Adrenal gland (tissue), 12 donors: ENCODE data around the gene LKAAEAR1. TPM values are rescaled to one million over a fixed set of nuclear protein-coding genes. Genes with fewer than 3 reads are reported as not detected.

ENCODE experiments used
- DNase-seq, 7 donors: peaks; one replicate each; pipeline ENCODE4 v3.0.0-alpha.2; 2019 to 2020
- H3K27ac ChIP-seq, 5 donors: fragments of 200-600 bp; sonication (generic) in 4 of 5; 1 replicate in 3 of 5; 2 replicates in 2 of 5; pipeline versions ENCODE4 v1.5.1 to v1.8.0; 2016 to 2020; ENCODE audit warnings: mild to moderate bottlenecking in 1 of 5
- H3K27me3 ChIP-seq: fragments of 200-600 bp; 2 replicates; pipeline ENCODE4 v1.8.0; 2021
- H3K36me3 ChIP-seq, 2 donors: fragments of 200-600 bp; replicated peaks in 1 of 2; 1 replicate in 1 of 2; 2 replicates in 1 of 2; pipeline versions ENCODE4 v1.5.1 to v1.8.0; 2018 to 2022
- H3K4me1 ChIP-seq, 2 donors: fragments of 200-600 bp; replicated peaks in 1 of 2; 1 replicate in 1 of 2; 2 replicates in 1 of 2; pipeline versions ENCODE4 v1.5.1 to v1.8.0; 2018 to 2021
- H3K4me3 ChIP-seq, 4 donors: fragments of 200-600 bp; sonication (generic) in 3 of 4; one replicate each; pipeline ENCODE4 v1.5.1; 2016 to 2018
- H3K9me3 ChIP-seq, 3 donors: fragments of 200-600 bp; sonication (generic) in 1 of 3; replicated peaks in 1 of 3; 1 replicate in 2 of 3; 2 replicates in 1 of 3; pipeline versions ENCODE4 v1.5.1 to v1.8.0; 2016 to 2021
- CTCF ChIP-seq, 6 experiments: fragments of 450-650 bp in 4 of 6; fragments of 200-600 bp in 2 of 6; sonication (generic) in 1 of 6; IDR thresholded peaks; 1 replicate in 5 of 6; 2 replicates in 1 of 6; pipeline versions ENCODE4 v1.5.1 to v1.8.0; 2016 to 2021; ENCODE audit warnings: antibody characterized with exemption in 6 of 6, mild to moderate bottlenecking in 2 of 6, moderate library complexity in 1 of 6
- POLR2A ChIP-seq, 2 donors: fragments of 450-650 bp; IDR thresholded peaks; one replicate each; pipeline ENCODE4 v1.6.1; 2017; ENCODE audit warnings: antibody characterized with exemption in 2 of 2, mild to moderate bottlenecking in 2 of 2, moderate library complexity in 1 of 2
- WGBS, 4 donors: extraction: QIAGEN DNeasy Blood & Tissue Kit in 2 of 4; methylation state at CpG; one replicate each; pipeline versions ENCODE4 v1.1.5 to v1.1.7; 2013 to 2017; 5-methylcytosine and 5-hydroxymethylcytosine counted together
- intact Hi-C, 2 donors: fragments of 100-400 bp; cut with DNase I; formaldehyde crosslinking; loops; one replicate each; pipeline versions ENCODE4 v1.14.1 to v1.15.0; 2022 to 2023
- polyA plus RNA-seq, 3 donors: library from polyadenylated mRNA; stranded (reverse); fragments of 200-250 nt in 2 of 3; fragments of 350-450 nt in 1 of 3; fragmentation: Illumina TruSeq in 1 of 3; extraction: RNeasy Lipid Tissue Mini Kit (QIAGEN cat#74804) in 1 of 3; gene quantifications; one replicate each; pipeline ENCODE4 v1.2.3, GENCODE V29; 2013 to 2014
- total RNA-seq, 9 donors: library from RNA; depleted of rRNA in 4 of 9; stranded (reverse); fragments of >200 nt in 4 of 9; fragments of 120-200 nt in 1 of 9; fragmentation: NEBNext Ultra II Directional in 1 of 9; extraction: Animal tissue kit (Norgen Biotek cat#: 25700) in 1 of 9; gene quantifications; one replicate each; pipeline versions ENCODE4 v1.1.0 to v1.2.4, GENCODE V29; 2013 to 2023
- donor health status: healthy with polysubstance abuse.
- donor health status: Bipolar disorder and iron deficiency.
- donor health status: DM: yes; HTN: yes; CAD: no.
- donor health status: DM: no; HTN: no; CAD: no.
- donor health status: DM: no; HTN: no; CAD: no.
- donor health status: DM: yes; HTN: yes; CAD: no.

Gene LKAAEAR1
- total and polyA plus RNA-seq, 12 donors = 0.28 to 1.2 (median 1.1) TPM; not detected in 9

GRCh38 chr20:64044484-64045247, 39.5 kb downstream of the LKAAEAR1 start:
- intact Hi-C loops = loop anchor here in 1 of 2 donors (5.0 kb wide), 1 partner anchor 68 kb away; no protein-coding TSS in a partner anchor
- WGBS, 4 donors = 61 to 68% (median 64%) methylated on average over 6 to 14 of the region's 14 CpGs
- DNase-seq = peak in 3 of 7 donors; percentile 44 to 68 (median 62)
- TF ChIP-seq CTCF (IDR thresholded peaks at IDR 0.05) (no peak), POLR2A (IDR thresholded peaks at IDR 0.05) (peak in 1 of 2 donors; percentile 16)
- Histone ChIP-seq H3K9me3 (no peaks in the 10 kb centered on the region), H3K27me3 (peaks cover 54% of the 10 kb centered on the region), H3K4me3 (no peak overlapping the region), H3K27ac (peak overlapping the region in 1 of 5 donors; percentile 61), H3K36me3 (no peaks in the 10 kb centered on the region), H3K4me1 (peaks cover 0 to 12% of the 10 kb centered on the region in 2 donors)

GRCh38 chr20:64043768-64044167, 40.4 kb downstream of the LKAAEAR1 start:
- 86 to 90% (median 88%) methylated on average over 9 of the region's 9 CpGs for WGBS, 4 donors
- DNase-seq = no peak
- Histone ChIP-seq H3K4me3 (no peak overlapping the region), H3K27me3 (peaks cover 49% of the 10 kb centered on the region), H3K27ac (no peak overlapping the region), H3K9me3 (no peaks in the 10 kb centered on the region), H3K36me3 (no peaks in the 10 kb centered on the region), H3K4me1 (peaks cover 2 to 20% of the 10 kb centered on the region in 2 donors)
- TF ChIP-seq POLR2A (IDR thresholded peaks at IDR 0.05) (no peak), CTCF (IDR thresholded peaks at IDR 0.05) (no peak)
- intact Hi-C loops = no loop called here

- DNase-seq = no peak
- 1 to 10% (median 2%) methylated on average over 12 to 55 of the region's 55 CpGs for WGBS, 4 donors
- H3K4me3 ChIP-seq = peak overlapping the region in 2 of 4 donors; percentile 13 to 49
Observed at GRCh38 chr20:64042054-64042781, 42.0 kb downstream of the LKAAEAR1 start.

More at GRCh38 chr20:64042054-64042781, 42.0 kb downstream of the LKAAEAR1 start:
- Histone ChIP-seq H3K27ac (peak overlapping the region in 2 of 5 donors; percentile 34 to 73), H3K36me3 (no peaks in the 10 kb centered on the region), H3K9me3 (no peaks in the 10 kb centered on the region), H3K27me3 (peaks cover 34% of the 10 kb centered on the region), H3K4me1 (peaks cover 8 to 25% of the 10 kb centered on the region in 2 donors)
- TF ChIP-seq POLR2A (IDR thresholded peaks at IDR 0.05) = no peak
- no peak for TF ChIP-seq CTCF (IDR thresholded peaks at IDR 0.05)
- intact Hi-C loops = no loop called here
